Measurements from ENCODE around the gene SNX33.
"Not testable (repeated sequence)": the region's sequence is repeated elsewhere in the genome, so short reads cannot be mapped to it uniquely, and the experiment has no call there.

The SNX33 gene

GRCh38 chr15:75702436-75702835 lies 54.7 kb downstream of the SNX33 start:
- no peak for DNase-seq

GRCh38 chr15:75703440-75704262 lies 55.9 kb downstream of the SNX33 start:
- DNase-seq, result not testable (repeated sequence)

GRCh38 chr15:75704263-75704615 lies 56.5 kb downstream of the SNX33 start:
- no peak for DNase-seq

GRCh38 chr15:75704618-75705017 lies 56.9 kb downstream of the SNX33 start:
- no peak for DNase-seq

GRCh38 chr15:75705375-75705774 lies 57.7 kb downstream of the SNX33 start:
- not testable (repeated sequence) for DNase-seq

- no peak for DNase-seq
Observed at GRCh38 chr15:75705854-75706681, 58.4 kb downstream of the SNX33 start.

GRCh38 chr15:75706682-75706954 lies 58.9 kb downstream of the SNX33 start:
- no peak for DNase-seq

GRCh38 chr15:75709458-75709857 lies 61.7 kb downstream of the SNX33 start:
- DNase-seq, result not testable (repeated sequence)

GRCh38 chr15:75710874-75711273 lies 63.2 kb downstream of the SNX33 start:
- DNase-seq, result not testable (repeated sequence)

GRCh38 chr15:75711495-75711894 lies 63.8 kb downstream of the SNX33 start:
- not testable (repeated sequence) for DNase-seq
